HEK293T (cell line): ENCODE data around the gene FLNB.

Source experiments
- ARNT ChIP-seq: fragments of 450-650 bp; IDR thresholded peaks from 2 replicates; pipeline ENCODE4 v1.6.1; 2017; ENCODE audit warnings: mild to moderate bottlenecking
- SUZ12 ChIP-seq: fragments of 450-650 bp; IDR thresholded peaks from 2 replicates; pipeline ENCODE4 v1.6.1; 2016; ENCODE audit warnings: mild to moderate bottlenecking

DNA sequence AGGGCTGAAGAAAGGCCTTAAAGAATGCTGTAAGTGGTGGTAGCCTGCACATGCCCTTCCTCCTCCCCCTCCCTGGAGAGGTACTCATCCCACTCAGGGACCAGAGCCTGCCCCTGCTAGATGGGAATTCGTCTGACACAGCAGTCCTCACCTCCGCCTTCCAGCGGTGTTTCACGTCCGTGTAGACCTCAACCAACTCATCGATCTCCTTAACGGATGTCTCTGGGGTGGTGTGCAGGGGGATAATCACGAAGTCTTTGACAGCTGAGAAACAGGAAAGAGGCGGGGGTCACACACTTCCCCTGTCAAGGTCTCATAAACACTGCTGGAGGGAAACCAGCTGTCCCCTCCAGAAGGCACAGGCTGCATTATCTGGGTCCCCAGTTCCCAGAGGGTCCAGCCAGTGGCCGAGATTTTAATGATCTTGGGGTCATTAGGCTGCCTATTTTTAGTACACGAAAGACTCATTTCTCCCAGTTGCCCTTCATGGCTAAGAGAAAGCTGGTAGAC lies 192.7 kb downstream of the FLNB start:
- TF ChIP-seq SUZ12 (no peak), ARNT (no peak)
